KOPT-K1 (cell line): ENCODE measurements around the gene BCL2L13.
"Not testable (repeated sequence)": the region's sequence is repeated elsewhere in the genome, so short reads cannot be mapped to it uniquely, and the experiment has no call there.

ENCODE experiments used
- H3K27ac ChIP-seq: fragments of 200-600 bp; sonication (generic); 2 replicates; pipeline ENCODE4 v1.5.1; 2016; ENCODE audit warnings: antibody characterized with exemption, mild to moderate bottlenecking, low read depth, low read length; ENCODE audit not compliant: poor library complexity, severe bottlenecking
- H3K36me3 ChIP-seq: fragments of 200-600 bp; sonication (generic); 2 replicates; pipeline ENCODE4 v1.5.1; 2017; ENCODE audit warnings: antibody characterized with exemption, mild to moderate bottlenecking, low read length, moderate library complexity; ENCODE audit not compliant: insufficient read depth
- H3K9me3 ChIP-seq: fragments of 200-600 bp; sonication (generic); 2 replicates; pipeline ENCODE4 v1.5.1; 2017; ENCODE audit warnings: antibody characterized with exemption, low read length, mild to moderate bottlenecking; ENCODE audit not compliant: insufficient read depth, poor library complexity, severe bottlenecking

Gene BCL2L13

GRCh38 chr22:17648569-17648968, 10.0 kb downstream of the BCL2L13 start:
- Histone ChIP-seq H3K9me3 (no peaks in the 10 kb centered on the region), H3K36me3 (no peaks in the 10 kb centered on the region), H3K27ac (no peak overlapping the region)

GRCh38 chr22:17655289-17655688, 16.7 kb downstream of the BCL2L13 start:
- Histone ChIP-seq H3K9me3 (no peaks in the 10 kb centered on the region), H3K36me3 (peaks cover 10% of the 10 kb centered on the region; the same call in 1 of the 2 replicates), H3K27ac (no peak overlapping the region)

GRCh38 chr22:17656870-17657395, 18.4 kb downstream of the BCL2L13 start:
- H3K27ac ChIP-seq: no peak overlapping the region
- no peaks in the 10 kb centered on the region for H3K9me3 ChIP-seq
- peaks cover 18% of the 10 kb centered on the region; the same call in 1 of the 2 replicates for H3K36me3 ChIP-seq

- H3K9me3 ChIP-seq: peaks cover 10% of the 10 kb centered on the region
- H3K36me3 ChIP-seq: peaks cover 34% of the 10 kb centered on the region
- no peak overlapping the region for H3K27ac ChIP-seq
Measured at GRCh38 chr22:17664414-17665055, 26.0 kb downstream of the BCL2L13 start.

- Histone ChIP-seq H3K27ac (no peak overlapping the region), H3K36me3 (peaks cover 33% of the 10 kb centered on the region), H3K9me3 (peaks cover 10% of the 10 kb centered on the region)
Measured at GRCh38 chr22:17665248-17665647, 26.7 kb downstream of the BCL2L13 start.

- H3K36me3 ChIP-seq: peaks cover 30% of the 10 kb centered on the region
- no peak overlapping the region for H3K27ac ChIP-seq
- peaks cover 10% of the 10 kb centered on the region for H3K9me3 ChIP-seq
Measured at GRCh38 chr22:17665854-17666253, 27.3 kb downstream of the BCL2L13 start.

- H3K27ac ChIP-seq, H3K9me3 ChIP-seq, H3K36me3 ChIP-seq: not testable (repeated sequence)
Measured at GRCh38 chr22:17671521-17672092, 33.0 kb downstream of the BCL2L13 start.

GRCh38 chr22:17672417-17672991, 33.9 kb downstream of the BCL2L13 start:
- Histone ChIP-seq H3K27ac (no peak overlapping the region), H3K9me3 (no peaks in the 10 kb centered on the region), H3K36me3 (peaks cover 3% of the 10 kb centered on the region; the same call in 1 of the 2 replicates)

- Histone ChIP-seq H3K36me3 (peaks cover 3% of the 10 kb centered on the region; the same call in 1 of the 2 replicates), H3K9me3 (no peaks in the 10 kb centered on the region), H3K27ac (no peak overlapping the region)
Measured at GRCh38 chr22:17674152-17674551, 35.6 kb downstream of the BCL2L13 start.

- Histone ChIP-seq H3K27ac (no peak overlapping the region), H3K9me3 (no peaks in the 10 kb centered on the region), H3K36me3 (peaks cover 2% of the 10 kb centered on the region; the same call in 1 of the 2 replicates)
Measured at GRCh38 chr22:17675584-17675983, 37.0 kb downstream of the BCL2L13 start.

GRCh38 chr22:17678817-17679385, 40.3 kb downstream of the BCL2L13 start:
- Histone ChIP-seq H3K27ac (no peak overlapping the region), H3K36me3 (no peaks in the 10 kb centered on the region)

GRCh38 chr22:17684245-17684644, 45.7 kb downstream of the BCL2L13 start:
- Histone ChIP-seq H3K27ac (no peak overlapping the region), H3K9me3 (no peaks in the 10 kb centered on the region), H3K36me3 (peaks cover 4% of the 10 kb centered on the region; the same call in 1 of the 2 replicates)

More at GRCh38 chr22:17678817-17679385, 40.3 kb downstream of the BCL2L13 start:
- H3K9me3 ChIP-seq: no peaks in the 10 kb centered on the region

GRCh38 chr22:17692841-17693240, 54.3 kb downstream of the BCL2L13 start:
- H3K36me3 ChIP-seq: peaks cover 4% of the 10 kb centered on the region; the same call in 1 of the 2 replicates
- H3K27ac ChIP-seq: no peak overlapping the region
- no peaks in the 10 kb centered on the region for H3K9me3 ChIP-seq

GRCh38 chr22:17694193-17694592, 55.6 kb downstream of the BCL2L13 start:
- no peaks in the 10 kb centered on the region for H3K36me3 ChIP-seq
- H3K27ac ChIP-seq: no peak overlapping the region
- no peaks in the 10 kb centered on the region for H3K9me3 ChIP-seq

- no peaks in the 10 kb centered on the region for H3K9me3 ChIP-seq
- H3K27ac ChIP-seq: no peak overlapping the region
- no peaks in the 10 kb centered on the region for H3K36me3 ChIP-seq
Measured at GRCh38 chr22:17694752-17695151, 56.2 kb downstream of the BCL2L13 start.
